H1 (cell line): ENCODE results near the gene DGKA. TPM values are rescaled to one million over a fixed set of nuclear protein-coding genes. Genes with fewer than 3 reads are reported as not detected.

Experiments used
- CBX8 ChIP-seq: fragments of 300-800, 300-1000 bp; sonication (generic); IDR thresholded peaks from 2 replicates; pipeline ENCODE4 v1.7.1; 2016; ENCODE audit warnings: low read depth, low read length, borderline replicate concordance
- JUN ChIP-seq: IDR thresholded peaks from 2 replicates; pipeline ENCODE4 v1.6.1; 2011; ENCODE audit warnings: low read depth, mild to moderate bottlenecking, improper control_type of control experiment, low read length
- NRF1 ChIP-seq: IDR thresholded peaks from 2 replicates; pipeline ENCODE4 v1.6.1; 2011; ENCODE audit warnings: mild to moderate bottlenecking, low read depth, low read length, improper control_type of control experiment
- POLR2A ChIP-seq, 2 experiments: IDR thresholded peaks; 1 replicate in 1 of 2; 2 replicates in 1 of 2; pipeline ENCODE4 v1.6.1; 2011; ENCODE audit warnings: low read depth in 2 of 2, low read length in 2 of 2, mild to moderate bottlenecking in 2 of 2; ENCODE audit errors: control extremely low read depth in 1 of 2
- POU5F1 ChIP-seq: IDR thresholded peaks from 2 replicates; pipeline ENCODE4 v1.6.1; 2011; ENCODE audit warnings: low read depth, mild to moderate bottlenecking, low read length, moderate library complexity
- RBBP5 ChIP-seq: IDR thresholded peaks from 2 replicates; pipeline ENCODE4 v1.7.1; 2012; ENCODE audit warnings: low read depth, mild to moderate bottlenecking, inconsistent platforms, low read length, moderate library complexity, borderline replicate concordance
- SP1 ChIP-seq: IDR thresholded peaks from 2 replicates; pipeline ENCODE4 v1.6.1; 2011; ENCODE audit warnings: low read depth, low read length
- YY1 ChIP-seq: IDR thresholded peaks from 2 replicates; pipeline ENCODE4 v1.6.1; 2011; ENCODE audit warnings: low read depth, mild to moderate bottlenecking, low read length
- polyA plus RNA-seq, 7 experiments: library from polyadenylated mRNA; depleted of rRNA in 3 of 7; stranded (reverse) in 5 of 7; unstranded in 2 of 7; fragments of >200 nt in 5 of 7; fragments of 200-250 nt in 2 of 7; gene quantifications; 1 replicate in 5 of 7; 2 replicates in 1 of 7; 4 replicates in 1 of 7; pipeline versions ENCODE4 v1.2.1 to v1.2.3, GENCODE V29; 2011 to 2013; ENCODE audit warnings: missing spikeins in 2 of 7, mixed read lengths in 2 of 7
- total RNA-seq: library from RNA; stranded (reverse); fragmentation: NEBNext Ultra II Directional; extraction: Animal tissue kit (Norgen Biotek cat#: 25700); gene quantifications from 2 replicates; pipeline ENCODE4 v1.2.1, GENCODE V29; 2021
- TF ChIP-seq, protein P1 (sequence below): fragments of 300-600 bp; sonication (generic); IDR thresholded peaks from 2 replicates; pipeline ENCODE4 v1.7.1; 2012; ENCODE audit warnings: low read length, moderate library complexity, mild to moderate bottlenecking, inconsistent platforms; ENCODE audit not compliant: insufficient replicate concordance
- TF ChIP-seq, protein P2 (sequence below): IDR thresholded peaks from 2 replicates; pipeline ENCODE4 v1.6.1; 2012; ENCODE audit warnings: low read length, inconsistent platforms
- TF ChIP-seq, protein P3 (sequence below): IDR thresholded peaks from 2 replicates; pipeline ENCODE4 v1.6.1; 2011; ENCODE audit warnings: low read depth, mild to moderate bottlenecking, low read length; ENCODE audit not compliant: insufficient read depth

Gene DGKA
- total and polyA plus RNA-seq, 2 of the 8 experiments (the other 6 are each of a cell fraction or from before 2014, with no cell fraction given): 15.9 to 18.0 TPM

DNA sequence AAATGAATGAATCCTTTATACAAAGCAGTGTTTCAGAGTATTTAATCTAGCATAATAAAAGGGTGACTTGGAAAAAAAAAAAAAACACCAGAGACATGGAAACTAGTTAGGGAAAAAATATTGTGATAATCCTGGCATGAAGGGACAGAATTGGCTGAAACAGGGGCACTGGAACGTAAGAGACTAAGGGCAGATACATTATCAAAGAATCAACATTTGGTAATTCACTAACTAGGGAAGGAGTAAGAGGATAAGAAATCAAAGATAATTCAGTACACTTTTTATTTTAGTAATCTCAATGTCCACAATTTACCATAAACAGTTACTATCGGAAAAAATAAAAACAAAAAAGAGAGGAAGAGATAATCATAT is 21.5 kb upstream of the DGKA start (continued):
- TF ChIP-seq, protein P1, sequence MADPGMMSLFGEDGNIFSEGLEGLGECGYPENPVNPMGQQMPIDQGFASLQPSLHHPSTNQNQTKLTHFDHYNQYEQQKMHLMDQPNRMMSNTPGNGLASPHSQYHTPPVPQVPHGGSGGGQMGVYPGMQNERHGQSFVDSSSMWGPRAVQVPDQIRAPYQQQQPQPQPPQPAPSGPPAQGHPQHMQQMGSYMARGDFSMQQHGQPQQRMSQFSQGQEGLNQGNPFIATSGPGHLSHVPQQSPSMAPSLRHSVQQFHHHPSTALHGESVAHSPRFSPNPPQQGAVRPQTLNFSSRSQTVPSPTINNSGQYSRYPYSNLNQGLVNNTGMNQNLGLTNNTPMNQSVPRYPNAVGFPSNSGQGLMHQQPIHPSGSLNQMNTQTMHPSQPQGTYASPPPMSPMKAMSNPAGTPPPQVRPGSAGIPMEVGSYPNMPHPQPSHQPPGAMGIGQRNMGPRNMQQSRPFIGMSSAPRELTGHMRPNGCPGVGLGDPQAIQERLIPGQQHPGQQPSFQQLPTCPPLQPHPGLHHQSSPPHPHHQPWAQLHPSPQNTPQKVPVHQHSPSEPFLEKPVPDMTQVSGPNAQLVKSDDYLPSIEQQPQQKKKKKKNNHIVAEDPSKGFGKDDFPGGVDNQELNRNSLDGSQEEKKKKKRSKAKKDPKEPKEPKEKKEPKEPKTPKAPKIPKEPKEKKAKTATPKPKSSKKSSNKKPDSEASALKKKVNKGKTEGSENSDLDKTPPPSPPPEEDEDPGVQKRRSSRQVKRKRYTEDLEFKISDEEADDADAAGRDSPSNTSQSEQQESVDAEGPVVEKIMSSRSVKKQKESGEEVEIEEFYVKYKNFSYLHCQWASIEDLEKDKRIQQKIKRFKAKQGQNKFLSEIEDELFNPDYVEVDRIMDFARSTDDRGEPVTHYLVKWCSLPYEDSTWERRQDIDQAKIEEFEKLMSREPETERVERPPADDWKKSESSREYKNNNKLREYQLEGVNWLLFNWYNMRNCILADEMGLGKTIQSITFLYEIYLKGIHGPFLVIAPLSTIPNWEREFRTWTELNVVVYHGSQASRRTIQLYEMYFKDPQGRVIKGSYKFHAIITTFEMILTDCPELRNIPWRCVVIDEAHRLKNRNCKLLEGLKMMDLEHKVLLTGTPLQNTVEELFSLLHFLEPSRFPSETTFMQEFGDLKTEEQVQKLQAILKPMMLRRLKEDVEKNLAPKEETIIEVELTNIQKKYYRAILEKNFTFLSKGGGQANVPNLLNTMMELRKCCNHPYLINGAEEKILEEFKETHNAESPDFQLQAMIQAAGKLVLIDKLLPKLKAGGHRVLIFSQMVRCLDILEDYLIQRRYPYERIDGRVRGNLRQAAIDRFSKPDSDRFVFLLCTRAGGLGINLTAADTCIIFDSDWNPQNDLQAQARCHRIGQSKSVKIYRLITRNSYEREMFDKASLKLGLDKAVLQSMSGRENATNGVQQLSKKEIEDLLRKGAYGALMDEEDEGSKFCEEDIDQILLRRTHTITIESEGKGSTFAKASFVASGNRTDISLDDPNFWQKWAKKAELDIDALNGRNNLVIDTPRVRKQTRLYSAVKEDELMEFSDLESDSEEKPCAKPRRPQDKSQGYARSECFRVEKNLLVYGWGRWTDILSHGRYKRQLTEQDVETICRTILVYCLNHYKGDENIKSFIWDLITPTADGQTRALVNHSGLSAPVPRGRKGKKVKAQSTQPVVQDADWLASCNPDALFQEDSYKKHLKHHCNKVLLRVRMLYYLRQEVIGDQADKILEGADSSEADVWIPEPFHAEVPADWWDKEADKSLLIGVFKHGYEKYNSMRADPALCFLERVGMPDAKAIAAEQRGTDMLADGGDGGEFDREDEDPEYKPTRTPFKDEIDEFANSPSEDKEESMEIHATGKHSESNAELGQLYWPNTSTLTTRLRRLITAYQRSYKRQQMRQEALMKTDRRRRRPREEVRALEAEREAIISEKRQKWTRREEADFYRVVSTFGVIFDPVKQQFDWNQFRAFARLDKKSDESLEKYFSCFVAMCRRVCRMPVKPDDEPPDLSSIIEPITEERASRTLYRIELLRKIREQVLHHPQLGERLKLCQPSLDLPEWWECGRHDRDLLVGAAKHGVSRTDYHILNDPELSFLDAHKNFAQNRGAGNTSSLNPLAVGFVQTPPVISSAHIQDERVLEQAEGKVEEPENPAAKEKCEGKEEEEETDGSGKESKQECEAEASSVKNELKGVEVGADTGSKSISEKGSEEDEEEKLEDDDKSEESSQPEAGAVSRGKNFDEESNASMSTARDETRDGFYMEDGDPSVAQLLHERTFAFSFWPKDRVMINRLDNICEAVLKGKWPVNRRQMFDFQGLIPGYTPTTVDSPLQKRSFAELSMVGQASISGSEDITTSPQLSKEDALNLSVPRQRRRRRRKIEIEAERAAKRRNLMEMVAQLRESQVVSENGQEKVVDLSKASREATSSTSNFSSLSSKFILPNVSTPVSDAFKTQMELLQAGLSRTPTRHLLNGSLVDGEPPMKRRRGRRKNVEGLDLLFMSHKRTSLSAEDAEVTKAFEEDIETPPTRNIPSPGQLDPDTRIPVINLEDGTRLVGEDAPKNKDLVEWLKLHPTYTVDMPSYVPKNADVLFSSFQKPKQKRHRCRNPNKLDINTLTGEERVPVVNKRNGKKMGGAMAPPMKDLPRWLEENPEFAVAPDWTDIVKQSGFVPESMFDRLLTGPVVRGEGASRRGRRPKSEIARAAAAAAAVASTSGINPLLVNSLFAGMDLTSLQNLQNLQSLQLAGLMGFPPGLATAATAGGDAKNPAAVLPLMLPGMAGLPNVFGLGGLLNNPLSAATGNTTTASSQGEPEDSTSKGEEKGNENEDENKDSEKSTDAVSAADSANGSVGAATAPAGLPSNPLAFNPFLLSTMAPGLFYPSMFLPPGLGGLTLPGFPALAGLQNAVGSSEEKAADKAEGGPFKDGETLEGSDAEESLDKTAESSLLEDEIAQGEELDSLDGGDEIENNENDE: no peak
- no peak for TF ChIP-seq YY1
- no peak for TF ChIP-seq CBX8
- TF ChIP-seq POLR2A (IDR thresholded peaks at IDR 0.05; ENCODE audit: control extremely low read depth in 1 of 2, low read depth in 2 of 2, low read length in 2 of 2): no peak
- no peak for TF ChIP-seq SP1
- TF ChIP-seq, protein P2, sequence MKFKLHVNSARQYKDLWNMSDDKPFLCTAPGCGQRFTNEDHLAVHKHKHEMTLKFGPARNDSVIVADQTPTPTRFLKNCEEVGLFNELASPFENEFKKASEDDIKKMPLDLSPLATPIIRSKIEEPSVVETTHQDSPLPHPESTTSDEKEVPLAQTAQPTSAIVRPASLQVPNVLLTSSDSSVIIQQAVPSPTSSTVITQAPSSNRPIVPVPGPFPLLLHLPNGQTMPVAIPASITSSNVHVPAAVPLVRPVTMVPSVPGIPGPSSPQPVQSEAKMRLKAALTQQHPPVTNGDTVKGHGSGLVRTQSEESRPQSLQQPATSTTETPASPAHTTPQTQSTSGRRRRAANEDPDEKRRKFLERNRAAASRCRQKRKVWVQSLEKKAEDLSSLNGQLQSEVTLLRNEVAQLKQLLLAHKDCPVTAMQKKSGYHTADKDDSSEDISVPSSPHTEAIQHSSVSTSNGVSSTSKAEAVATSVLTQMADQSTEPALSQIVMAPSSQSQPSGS: no peak
- TF ChIP-seq RBBP5: no peak
- TF ChIP-seq NRF1: no peak
- TF ChIP-seq JUN: no peak
- TF ChIP-seq POU5F1: no peak
- TF ChIP-seq, protein P3, sequence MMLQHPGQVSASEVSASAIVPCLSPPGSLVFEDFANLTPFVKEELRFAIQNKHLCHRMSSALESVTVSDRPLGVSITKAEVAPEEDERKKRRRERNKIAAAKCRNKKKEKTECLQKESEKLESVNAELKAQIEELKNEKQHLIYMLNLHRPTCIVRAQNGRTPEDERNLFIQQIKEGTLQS: no peak
